SH-SY5Y (cell line): ENCODE measurements around the gene BRD7.

ENCODE experiments used
- GATA2 ChIP-seq: IDR thresholded peaks from 2 replicates; pipeline ENCODE4 v1.6.1; 2011; ENCODE audit warnings: mild to moderate bottlenecking, low read depth, low read length
- GATA3 ChIP-seq: IDR thresholded peaks from 2 replicates; pipeline ENCODE4 v1.6.1; 2011; ENCODE audit warnings: low read depth, mild to moderate bottlenecking, low read length, moderate library complexity

- TF ChIP-seq GATA3 (no peak), GATA2 (no peak)
These were observed 24.6 kb upstream of the BRD7 start for GRCh38 chr16:50393416-50393815.
